Keratinocyte (primary cell): Measurements from ENCODE around the gene AKR1C8. TPM values are rescaled to one million over a fixed set of nuclear protein-coding genes. Genes with fewer than 3 reads are reported as not detected.

ENCODE experiments used
- DNase-seq: peaks from one replicate; pipeline ENCODE4 v3.0.0-alpha.2; 2011; ENCODE audit warnings: low read depth, missing footprints, low spot score
- FAIRE-seq: peaks from 2 replicates; lab custom pipeline; 2011; peaks lifted over from hg19 to GRCh38; lab: Jason Lieb, UNC
- H2AFZ ChIP-seq: 2 replicates; pipeline ENCODE4 v1.6.0; 2012; ENCODE audit warnings: low read length, control low read depth, inconsistent platforms; ENCODE audit not compliant: control insufficient read depth
- H3K27ac ChIP-seq: 2 replicates; pipeline ENCODE4 v1.5.1; 2011; ENCODE audit warnings: low read length; ENCODE audit not compliant: control insufficient read depth, insufficient read depth
- H3K27me3 ChIP-seq: 3 replicates; pipeline ENCODE4 v1.6.0; 2011; ENCODE audit warnings: low read length; ENCODE audit not compliant: control insufficient read depth, insufficient read depth; ENCODE audit errors: extremely low read depth
- H3K36me3 ChIP-seq, 2 experiments: 2 replicates in 1 of 2; 3 replicates in 1 of 2; pipeline ENCODE4 v1.5.1; 2011; ENCODE audit warnings: low read length in 2 of 2, mild to moderate bottlenecking in 1 of 2; ENCODE audit not compliant: control insufficient read depth in 2 of 2, insufficient read depth in 2 of 2; ENCODE audit errors: extremely low read depth in 1 of 2
- H3K4me1 ChIP-seq: 3 replicates; pipeline ENCODE4 v1.5.1; 2011; ENCODE audit warnings: low read length; ENCODE audit not compliant: control insufficient read depth, insufficient read depth; ENCODE audit errors: extremely low read depth
- H3K4me2 ChIP-seq: 3 replicates; pipeline ENCODE4 v1.6.0; 2011; ENCODE audit warnings: low read depth, low read length; ENCODE audit not compliant: control insufficient read depth, insufficient read depth; ENCODE audit errors: extremely low read depth
- H3K4me3 ChIP-seq, 3 experiments: fragments of 200-600 bp in 1 of 3; sonication (generic) in 1 of 3; 2 replicates in 2 of 3; 3 replicates in 1 of 3; pipeline ENCODE4 v1.5.1; 2011 to 2016; ENCODE audit warnings: low read length in 3 of 3, mild to moderate bottlenecking in 3 of 3, control low read depth in 2 of 3, inconsistent platforms in 1 of 3, low read depth in 1 of 3, mixed read lengths in 1 of 3, mixed run types in 1 of 3, moderate library complexity in 1 of 3; ENCODE audit not compliant: control insufficient read depth in 2 of 3, insufficient read depth in 2 of 3; ENCODE audit errors: extremely low read depth in 1 of 3
- H3K79me2 ChIP-seq: 2 replicates; pipeline ENCODE4 v1.6.0; 2012; ENCODE audit warnings: low read length; ENCODE audit not compliant: control insufficient read depth, insufficient read depth
- H3K9ac ChIP-seq: 3 replicates; pipeline ENCODE4 v1.6.0; 2011; ENCODE audit warnings: low read length; ENCODE audit not compliant: control insufficient read depth, insufficient read depth; ENCODE audit errors: extremely low read depth
- H3K9me1 ChIP-seq: 3 replicates; pipeline ENCODE4 v1.6.0; 2011; ENCODE audit warnings: low read length; ENCODE audit not compliant: control insufficient read depth, insufficient read depth; ENCODE audit errors: extremely low read depth
- H3K9me3 ChIP-seq: 2 replicates; pipeline ENCODE4 v1.5.1; 2012; ENCODE audit warnings: low read depth, low read length; ENCODE audit not compliant: control insufficient read depth
- H4K20me1 ChIP-seq: 3 replicates; pipeline ENCODE4 v1.6.0; 2011; ENCODE audit warnings: low read length; ENCODE audit not compliant: control insufficient read depth, insufficient read depth; ENCODE audit errors: extremely low read depth
- CTCF ChIP-seq, 3 experiments: IDR thresholded peaks in 1 of 3; conservative IDR thresholded peaks in 1 of 3; optimal IDR thresholded peaks in 1 of 3; 2 replicates in 2 of 3; 3 replicates in 1 of 3; pipeline versions ENCODE3 to v1.5.1; 2011; ENCODE audit warnings: low read length in 3 of 3, mild to moderate bottlenecking in 3 of 3, moderate library complexity in 2 of 3, control low read depth in 1 of 3, inconsistent platforms in 1 of 3; ENCODE audit not compliant: insufficient read depth in 2 of 3; ENCODE audit errors: extremely low read depth in 1 of 3
- EZH2 ChIP-seq: IDR thresholded peaks from one replicate; pipeline ENCODE4 v1.6.1; 2012; ENCODE audit warnings: inconsistent platforms, mild to moderate bottlenecking, low read length, moderate library complexity
- dilution Hi-C: fragments of 300-500 bp; cut with MboI; formaldehyde crosslinking; loops from one replicate; pipeline ENCODE4 v1.7.0; 2020; ENCODE audit warnings: low sequenced_read_pairs; ENCODE audit not compliant: extremely low pct_ligation_motif_present
- polyA plus RNA-seq, 5 experiments: library from polyadenylated mRNA; depleted of rRNA in 3 of 5; stranded (reverse) in 3 of 5; stranded (forward) in 1 of 5; unstranded in 1 of 5; fragments of >200 nt; gene quantifications; 1 replicate in 1 of 5; 2 replicates in 3 of 5; 3 replicates in 1 of 5; pipeline versions ENCODE4 v1.2.1 to v1.2.3, GENCODE V29; 2011 to 2012; ENCODE audit warnings: missing spikeins in 2 of 5, low read depth in 1 of 5, low replicate concordance in 1 of 5

Gene AKR1C8
- polyA plus RNA-seq, 1 donor (not counting 4 experiments of a cell fraction or from before 2014, with no cell fraction given), result not detected

- H3K27ac ChIP-seq, result no peak overlapping the region
- no peak for FAIRE-seq
Observed at GRCh38 chr10:5107860-5108526, 77.0 kb downstream of the AKR1C8 start.

GRCh38 chr10:5106553-5106952, 78.4 kb downstream of the AKR1C8 start:
- Histone ChIP-seq H3K4me2 (no peak overlapping the region), H2AFZ (no peak overlapping the region), H3K9ac (no peak overlapping the region), H3K4me3 (no peak overlapping the region), H3K4me1 (no peaks in the 10 kb centered on the region), H3K79me2 (no peaks in the 10 kb centered on the region), H3K9me1 (no peaks in the 10 kb centered on the region), H3K27ac (no peak overlapping the region), H3K27me3 (no peaks in the 10 kb centered on the region), H3K9me3 (no peaks in the 10 kb centered on the region), H3K36me3 (no peaks in the 10 kb centered on the region), H4K20me1 (no peaks in the 10 kb centered on the region)
- no peak for DNase-seq
- no peak for FAIRE-seq
- dilution Hi-C loops, result no loop called here
- TF ChIP-seq EZH2 (no peak), CTCF (optimal IDR thresholded peaks at IDR 0.05 in 1 of 3, IDR thresholded peaks at IDR 0.05 in 1 of 3, conservative IDR thresholded peaks at IDR 0.05 in 1 of 3; ENCODE audit: extremely low read depth in 1 of 3, insufficient read depth in 2 of 3, low read length in 3 of 3) (no peak)

More at GRCh38 chr10:5107860-5108526, 77.0 kb downstream of the AKR1C8 start:
- Histone ChIP-seq H4K20me1 (no peaks in the 10 kb centered on the region), H3K27me3 (no peaks in the 10 kb centered on the region), H2AFZ (no peak overlapping the region), H3K4me2 (no peak overlapping the region), H3K36me3 (no peaks in the 10 kb centered on the region), H3K9ac (no peak overlapping the region), H3K9me3 (no peaks in the 10 kb centered on the region), H3K4me3 (no peak overlapping the region), H3K4me1 (no peaks in the 10 kb centered on the region), H3K9me1 (no peaks in the 10 kb centered on the region), H3K79me2 (no peaks in the 10 kb centered on the region)
- TF ChIP-seq EZH2 (no peak), CTCF (optimal IDR thresholded peaks at IDR 0.05 in 1 of 3, IDR thresholded peaks at IDR 0.05 in 1 of 3, conservative IDR thresholded peaks at IDR 0.05 in 1 of 3; ENCODE audit: extremely low read depth in 1 of 3, insufficient read depth in 2 of 3, low read length in 3 of 3) (no peak)
- no peak for DNase-seq
- dilution Hi-C loops, result no loop called here
